ENCODE results near the gene ERGIC1.

Gene ERGIC1

GRCh38 chr5:172983542-172984243 is 149.6 kb downstream of the ERGIC1 start, which contains the start of gene ATP6V0E1:
TSS of gene ATP6V0E1 (plus strand) at chr5:172983771. CDS start at chr5:172983861, 90 bp downstream.
- peak; percentile 85 for DNase-seq (ENCODE audit: low read depth)

- peak; percentile 44 for DNase-seq (ENCODE audit: low read depth)
These were observed 150.3 kb downstream of the ERGIC1 start for GRCh38 chr5:172984244-172984953.

GRCh38 chr5:172985596-172985995 is 151.5 kb downstream of the ERGIC1 start:
- DNase-seq (ENCODE audit: low read depth) = no peak

- no peak for DNase-seq (ENCODE audit: low read depth)
These were observed 154.2 kb downstream of the ERGIC1 start for GRCh38 chr5:172988276-172988675.

GRCh38 chr5:172990776-172991175 is 156.7 kb downstream of the ERGIC1 start:
- DNase-seq (ENCODE audit: low read depth) = no peak

GRCh38 chr5:172994405-172994804 is 160.4 kb downstream of the ERGIC1 start:
- DNase-seq (ENCODE audit: low read depth) = no peak

GRCh38 chr5:172999372-172999973 is 165.4 kb downstream of the ERGIC1 start:
- no peak for DNase-seq (ENCODE audit: low read depth)

- no peak for DNase-seq (ENCODE audit: low read depth)
These were observed 165.9 kb downstream of the ERGIC1 start for GRCh38 chr5:172999974-173000373.

GRCh38 chr5:173001229-173001841 is 167.3 kb downstream of the ERGIC1 start:
- peak; percentile 6 for DNase-seq (ENCODE audit: low read depth)

Data from stimulated activated CD8-positive, alpha-beta memory T cell treated with anti-CD3 and anti-CD28 coated beads, Interleukin-12 subunit alpha, Interleukin-12 subunit beta, amount 100 ng/mL, for 1 hour (primary cell).